NB4 (cell line): ENCODE measurements around the gene SART3.

Source experiments
- POLR2A ChIP-seq: IDR thresholded peaks from 2 replicates; pipeline ENCODE4 v1.6.1; 2011; ENCODE audit warnings: mild to moderate bottlenecking; ENCODE audit not compliant: insufficient read length; ENCODE audit errors: extremely low read depth
- TF ChIP-seq, protein P1 (sequence below): IDR thresholded peaks from one replicate; pipeline ENCODE4 v1.5.1; 2012; ENCODE audit warnings: low read depth, low read length

- TF ChIP-seq, protein P1, sequence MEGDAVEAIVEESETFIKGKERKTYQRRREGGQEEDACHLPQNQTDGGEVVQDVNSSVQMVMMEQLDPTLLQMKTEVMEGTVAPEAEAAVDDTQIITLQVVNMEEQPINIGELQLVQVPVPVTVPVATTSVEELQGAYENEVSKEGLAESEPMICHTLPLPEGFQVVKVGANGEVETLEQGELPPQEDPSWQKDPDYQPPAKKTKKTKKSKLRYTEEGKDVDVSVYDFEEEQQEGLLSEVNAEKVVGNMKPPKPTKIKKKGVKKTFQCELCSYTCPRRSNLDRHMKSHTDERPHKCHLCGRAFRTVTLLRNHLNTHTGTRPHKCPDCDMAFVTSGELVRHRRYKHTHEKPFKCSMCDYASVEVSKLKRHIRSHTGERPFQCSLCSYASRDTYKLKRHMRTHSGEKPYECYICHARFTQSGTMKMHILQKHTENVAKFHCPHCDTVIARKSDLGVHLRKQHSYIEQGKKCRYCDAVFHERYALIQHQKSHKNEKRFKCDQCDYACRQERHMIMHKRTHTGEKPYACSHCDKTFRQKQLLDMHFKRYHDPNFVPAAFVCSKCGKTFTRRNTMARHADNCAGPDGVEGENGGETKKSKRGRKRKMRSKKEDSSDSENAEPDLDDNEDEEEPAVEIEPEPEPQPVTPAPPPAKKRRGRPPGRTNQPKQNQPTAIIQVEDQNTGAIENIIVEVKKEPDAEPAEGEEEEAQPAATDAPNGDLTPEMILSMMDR = no peak
- TF ChIP-seq POLR2A = no peak
Measured at GRCh38 chr12:108610336-108610815, 49.4 kb upstream of the SART3 start.
